ENCODE data around the gene MRAP2. TPM values are rescaled to one million over a fixed set of nuclear protein-coding genes. Genes with fewer than 3 reads are reported as not detected.

The MRAP2 gene
- total RNA-seq, 4 donors from 2014 or later: 0.33 to 1.5 (median 0.50) TPM; not detected in 1

GRCh38 chr6:84050408-84050807, 16.8 kb downstream of the MRAP2 start:
- Histone ChIP-seq H3K9me3 (no peaks in the 10 kb centered on the region), H3K4me1 (no peaks in the 10 kb centered on the region), H3K4me3 (replicated peaks in 1 of 3) (no peak overlapping the region), H3K27ac (no peak overlapping the region), H3K27me3 (no peaks in the 10 kb centered on the region), H3K36me3 (no peaks in the 10 kb centered on the region)
- intact Hi-C loops (cut with DNase I): no loop called here
- 84 to 86% methylated on average over 5 of the region's 5 CpGs for WGBS, 2 donors
- TF ChIP-seq CTCF (IDR thresholded peaks at IDR 0.05): no peak
- TF ChIP-seq POLR2A (IDR thresholded peaks at IDR 0.05): no peak
- no peak for DNase-seq

GRCh38 chr6:84052204-84052882, 18.8 kb downstream of the MRAP2 start:
- 9 to 24% methylated on average over 2 to 3 of the region's 7 CpGs for WGBS, 2 donors
- Histone ChIP-seq H3K4me1 (no peaks in the 10 kb centered on the region), H3K4me3 (replicated peaks in 1 of 3) (no peak overlapping the region), H3K36me3 (no peaks in the 10 kb centered on the region), H3K9me3 (no peaks in the 10 kb centered on the region), H3K27ac (no peak overlapping the region), H3K27me3 (no peaks in the 10 kb centered on the region)
- TF ChIP-seq CTCF (IDR thresholded peaks at IDR 0.05) (no peak), POLR2A (IDR thresholded peaks at IDR 0.05) (no peak)
- DNase-seq: peak; percentile 40 to 41
- intact Hi-C loops (cut with DNase I): no loop called here

GRCh38 chr6:84052883-84053241, 19.3 kb downstream of the MRAP2 start:
- Histone ChIP-seq H3K36me3 (no peaks in the 10 kb centered on the region), H3K4me3 (replicated peaks in 1 of 3) (no peak overlapping the region), H3K27ac (no peak overlapping the region), H3K4me1 (no peaks in the 10 kb centered on the region), H3K27me3 (no peaks in the 10 kb centered on the region), H3K9me3 (no peaks in the 10 kb centered on the region)
- intact Hi-C loops (cut with DNase I): no loop called here
- 52 to 60% methylated on average over 7 of the region's 7 CpGs for WGBS, 2 donors
- DNase-seq: no peak
- TF ChIP-seq POLR2A (IDR thresholded peaks at IDR 0.05): no peak
- no peak for TF ChIP-seq CTCF (IDR thresholded peaks at IDR 0.05)

- Histone ChIP-seq H3K9me3 (no peaks in the 10 kb centered on the region), H3K36me3 (no peaks in the 10 kb centered on the region), H3K4me3 (replicated peaks in 1 of 3) (no peak overlapping the region), H3K27ac (no peak overlapping the region), H3K27me3 (no peaks in the 10 kb centered on the region), H3K4me1 (no peaks in the 10 kb centered on the region)
- TF ChIP-seq CTCF (IDR thresholded peaks at IDR 0.05) (no peak), POLR2A (IDR thresholded peaks at IDR 0.05) (no peak)
- WGBS, 2 donors: 65 to 84% methylated on average over 2 of the region's 2 CpGs
- intact Hi-C loops (cut with DNase I): no loop called here
- DNase-seq: no peak
Measured at GRCh38 chr6:84055647-84056046, 22.1 kb downstream of the MRAP2 start.

GRCh38 chr6:84057908-84058307, 24.3 kb downstream of the MRAP2 start:
- H3K27me3 ChIP-seq: no peaks in the 10 kb centered on the region
- 79 to 80% methylated on average over 4 of the region's 4 CpGs for WGBS, 2 donors
- no peaks in the 10 kb centered on the region for H3K4me1 ChIP-seq

More at GRCh38 chr6:84057908-84058307, 24.3 kb downstream of the MRAP2 start:
- H3K36me3 ChIP-seq: no peaks in the 10 kb centered on the region
- TF ChIP-seq POLR2A (IDR thresholded peaks at IDR 0.05) (no peak), CTCF (IDR thresholded peaks at IDR 0.05) (no peak)
- no peak for DNase-seq
- no peaks in the 10 kb centered on the region for H3K9me3 ChIP-seq
- intact Hi-C loops (cut with DNase I): no loop called here
- H3K4me3 ChIP-seq (replicated peaks in 1 of 3): no peak overlapping the region
- H3K27ac ChIP-seq: no peak overlapping the region
